ENCODE data around the gene ZNF407. TPM values are rescaled to one million over a fixed set of nuclear protein-coding genes. Genes with fewer than 3 reads are reported as not detected.

Gene ZNF407
- total RNA-seq, 1 experiment from 2014 or later: 7.6 TPM

- no peaks in the 10 kb centered on the region for H4K20me1 ChIP-seq (ENCODE audit: insufficient read depth)
- no peak overlapping the region for H3K4me2 ChIP-seq (ENCODE audit: low read length)
- ChIA-PET CTCF (no interaction called here), RAD21 (ENCODE audit: low non-redundant PET in 1 of 2, low total read pairs in 2 of 2, uncharacterized antibody in 2 of 2, unreplicated experiment in 2 of 2) (no interaction called here), POLR2A (no interaction called here)
- H2AFZ ChIP-seq (ENCODE audit: low read depth, low read length, poor library complexity, severe bottlenecking): no peak overlapping the region
- BruUV-seq (replicated peaks): no TSS peak
- H3K27me3 ChIP-seq (ENCODE audit: insufficient read depth, low read length): no peaks in the 10 kb centered on the region
- intact Hi-C loops (cut with micrococcal nuclease): no loop called here
- H3K9ac ChIP-seq (ENCODE audit: low read length): no peak overlapping the region
- no peaks in the 10 kb centered on the region for H3K9me3 ChIP-seq (ENCODE audit: control insufficient read depth in 1 of 2, insufficient read depth in 1 of 2, low read depth in 1 of 2, low read length in 2 of 2)
- no peaks in the 10 kb centered on the region for H3K9me2 ChIP-seq (ENCODE audit: insufficient read depth)
- no peaks in the 10 kb centered on the region; the same call in 1 of the 2 replicates for H3K79me2 ChIP-seq (ENCODE audit: insufficient read depth, low read length)
- no peak for TF ChIP-seq CBX3 (IDR thresholded peaks at IDR 0.05; ENCODE audit: low read depth)
- no peak for TF ChIP-seq ZNF274 (IDR thresholded peaks at IDR 0.05; ENCODE audit: low read depth, low read length)
- no peak for TF ChIP-seq CTCF (IDR thresholded peaks at IDR 0.05 in 2 of 3, conservative IDR thresholded peaks at IDR 0.05 in 1 of 3; ENCODE audit: borderline replicate concordance in 1 of 3, insufficient read depth in 1 of 3, low read depth in 2 of 3, low read length in 2 of 3)
- no peak for TF ChIP-seq EZH2phosphoT487 (IDR thresholded peaks at IDR 0.05; ENCODE audit: borderline replicate concordance)
- TF ChIP-seq SRF (IDR thresholded peaks at IDR 0.05; ENCODE audit: low read depth): no peak
- no peaks in the 10 kb centered on the region for H3K4me1 ChIP-seq (ENCODE audit: control insufficient read depth in 1 of 2, insufficient read depth in 2 of 2, low read length in 2 of 2)
- H3K36me3 ChIP-seq (ENCODE audit: control insufficient read depth in 1 of 2, insufficient read depth in 2 of 2, low read length in 2 of 2): no peaks in the 10 kb centered on the region
- DNase-seq (ENCODE audit: low read depth, low spot score) (no peak), ATAC-seq (no peak)
- H3K4me3 ChIP-seq (replicated peaks in 1 of 2; ENCODE audit: low read depth in 1 of 2, low read length in 2 of 2): no peak overlapping the region
- H3K27ac ChIP-seq (ENCODE audit: low read depth, low read length): no peak overlapping the region
Observed at GRCh38 chr18:74689251-74689650, 91.6 kb downstream of the ZNF407 start.

- RAD21 ChIA-PET (ENCODE audit: low non-redundant PET in 1 of 2, low total read pairs in 2 of 2, uncharacterized antibody in 2 of 2, unreplicated experiment in 2 of 2): no interaction called here
- CTCF ChIA-PET: no interaction called here
- H3K36me3 ChIP-seq (ENCODE audit: control insufficient read depth in 1 of 2, insufficient read depth in 2 of 2, low read length in 2 of 2): no peaks in the 10 kb centered on the region
- no peak overlapping the region for H3K9ac ChIP-seq (ENCODE audit: low read length)
- no peaks in the 10 kb centered on the region for H3K4me1 ChIP-seq (ENCODE audit: control insufficient read depth in 1 of 2, insufficient read depth in 2 of 2, low read length in 2 of 2)
- H3K4me2 ChIP-seq (ENCODE audit: low read length): no peak overlapping the region
- H3K4me3 ChIP-seq (replicated peaks in 1 of 2; ENCODE audit: low read depth in 1 of 2, low read length in 2 of 2): no peak overlapping the region
- no peaks in the 10 kb centered on the region for H3K9me3 ChIP-seq (ENCODE audit: control insufficient read depth in 1 of 2, insufficient read depth in 1 of 2, low read depth in 1 of 2, low read length in 2 of 2)
- H3K79me2 ChIP-seq (ENCODE audit: insufficient read depth, low read length): no peaks in the 10 kb centered on the region; the same call in 1 of the 2 replicates
- no peaks in the 10 kb centered on the region for H4K20me1 ChIP-seq (ENCODE audit: insufficient read depth)
- BruUV-seq (replicated peaks): no TSS peak
- POLR2A ChIA-PET: no interaction called here
- H2AFZ ChIP-seq (ENCODE audit: low read depth, low read length, poor library complexity, severe bottlenecking): no peak overlapping the region
- no peak for DNase-seq (ENCODE audit: low read depth, low spot score)
- H3K27me3 ChIP-seq (ENCODE audit: insufficient read depth, low read length): no peaks in the 10 kb centered on the region
- no peak overlapping the region for H3K27ac ChIP-seq (ENCODE audit: low read depth, low read length)
- intact Hi-C loops (cut with micrococcal nuclease): no loop called here
- no peaks in the 10 kb centered on the region for H3K9me2 ChIP-seq (ENCODE audit: insufficient read depth)
- no peak for ATAC-seq
- no peak for TF ChIP-seq SRF (IDR thresholded peaks at IDR 0.05; ENCODE audit: low read depth)
- TF ChIP-seq POLR2A (IDR thresholded peaks at IDR 0.05; ENCODE audit: borderline replicate concordance, extremely low read depth, insufficient read depth, insufficient read length): no peak
- TF ChIP-seq ELF1 (IDR thresholded peaks at IDR 0.05; ENCODE audit: borderline replicate concordance, low read depth): no peak
- no peak for TF ChIP-seq CBX3 (IDR thresholded peaks at IDR 0.05; ENCODE audit: low read depth)
- TF ChIP-seq ZBTB33 (IDR thresholded peaks at IDR 0.05; ENCODE audit: extremely low read depth, insufficient replicate concordance, low read length): no peak
- no peak for TF ChIP-seq MAX (IDR thresholded peaks at IDR 0.05)
- TF ChIP-seq EGR1 (IDR thresholded peaks at IDR 0.05; ENCODE audit: low read depth): no peak
- no peak for TF ChIP-seq CTCF (IDR thresholded peaks at IDR 0.05 in 2 of 3, conservative IDR thresholded peaks at IDR 0.05 in 1 of 3; ENCODE audit: borderline replicate concordance in 1 of 3, insufficient read depth in 1 of 3, low read depth in 2 of 3, low read length in 2 of 3)
- TF ChIP-seq TCF7L2 (IDR thresholded peaks at IDR 0.05; ENCODE audit: borderline replicate concordance, extremely low read depth, insufficient read depth, insufficient read length): no peak
Observed at GRCh38 chr18:74692367-74693013, 94.8 kb downstream of the ZNF407 start.
